Loucy (cell line): Measurements from ENCODE around the gene ADRA2A.

ENCODE experiments used
- H2AFZ ChIP-seq: fragments of 200-600 bp; sonication (generic); 2 replicates; pipeline ENCODE4 v1.6.0; 2016; ENCODE audit warnings: antibody characterized with exemption, mild to moderate bottlenecking, low read length, moderate library complexity
- H3F3A ChIP-seq: fragments of 200-600 bp; 2 replicates; pipeline ENCODE4 v1.6.0; 2016; ENCODE audit warnings: antibody characterized with exemption, low read depth, mild to moderate bottlenecking
- H3K27me3 ChIP-seq: fragments of 200-600 bp; sonication (generic); 2 replicates; pipeline ENCODE4 v1.6.1; 2014; ENCODE audit warnings: low read length, mild to moderate bottlenecking; ENCODE audit not compliant: insufficient read depth, poor library complexity, severe bottlenecking
- H3K36me3 ChIP-seq: fragments of 200-600 bp; sonication (generic); 2 replicates; pipeline ENCODE4 v1.6.1; 2016; ENCODE audit warnings: low read length; ENCODE audit not compliant: insufficient read depth
- H3K4me1 ChIP-seq: fragments of 200-600 bp; sonication (generic); 2 replicates; pipeline ENCODE4 v1.5.1; 2014; ENCODE audit warnings: low read length, mild to moderate bottlenecking; ENCODE audit not compliant: insufficient read depth, poor library complexity, severe bottlenecking
- H3K4me2 ChIP-seq: fragments of 200-600 bp; sonication (generic); 2 replicates; pipeline ENCODE4 v1.6.0; 2014; ENCODE audit warnings: antibody characterized with exemption, low read length, low read depth, mild to moderate bottlenecking; ENCODE audit not compliant: poor library complexity, severe bottlenecking
- H3K4me3 ChIP-seq: fragments of 200-600 bp; sonication (generic); 2 replicates; pipeline ENCODE4 v1.5.1; 2014; ENCODE audit warnings: low read length, mild to moderate bottlenecking, mixed read lengths; ENCODE audit not compliant: poor library complexity, severe bottlenecking
- H3K79me2 ChIP-seq: fragments of 200-600 bp; sonication (generic); 2 replicates; pipeline ENCODE4 v1.6.1; 2014; ENCODE audit warnings: low read length; ENCODE audit not compliant: insufficient read depth
- H3K9ac ChIP-seq: fragments of 200-600 bp; sonication (generic); 2 replicates; pipeline ENCODE4 v1.6.0; 2014; ENCODE audit warnings: mild to moderate bottlenecking, low read depth, low read length, moderate library complexity; ENCODE audit not compliant: poor library complexity, severe bottlenecking
- H3K9me2 ChIP-seq: fragments of 200-600 bp; sonication (generic); replicated peaks from 2 replicates; pipeline ENCODE4 v1.6.1; 2016; ENCODE audit warnings: low read depth, low read length, mixed read lengths
- H3K9me3 ChIP-seq: fragments of 200-600 bp; sonication (generic); 2 replicates; pipeline ENCODE4 v1.6.1; 2014; ENCODE audit warnings: mild to moderate bottlenecking, antibody characterized with exemption, low read length, low read depth; ENCODE audit not compliant: insufficient read depth
- H4K20me1 ChIP-seq: fragments of 200-600 bp; sonication (generic); 2 replicates; pipeline ENCODE4 v1.6.0; 2014; ENCODE audit warnings: antibody characterized with exemption, low read length, mild to moderate bottlenecking; ENCODE audit not compliant: insufficient read depth, poor library complexity, severe bottlenecking
- CTCF ChIP-seq: fragments of 200-600 bp; sonication (generic); conservative IDR thresholded peaks from 2 replicates; pipeline ENCODE4 v1.5.1; 2014; ENCODE audit warnings: mild to moderate bottlenecking, antibody characterized with exemption, low read length
- EZH2phosphoT487 ChIP-seq: fragments of 200-600 bp; IDR thresholded peaks from 2 replicates; pipeline ENCODE4 v1.6.1; 2018; ENCODE audit warnings: antibody characterized with exemption, mild to moderate bottlenecking, moderate library complexity, borderline replicate concordance

The ADRA2A gene

GRCh38 chr10:111128331-111129180, 51.7 kb downstream of the ADRA2A start:
- Histone ChIP-seq H3K9ac (no peak overlapping the region), H3K4me2 (no peak overlapping the region), H3K9me3 (no peaks in the 10 kb centered on the region), H3K4me3 (no peak overlapping the region), H3K9me2 (no peaks in the 10 kb centered on the region), H3F3A (no peaks in the 10 kb centered on the region), H2AFZ (no peak overlapping the region), H3K79me2 (no peaks in the 10 kb centered on the region), H3K27me3 (no peaks in the 10 kb centered on the region), H3K4me1 (no peaks in the 10 kb centered on the region), H4K20me1 (no peaks in the 10 kb centered on the region), H3K36me3 (no peaks in the 10 kb centered on the region)
- TF ChIP-seq CTCF: no peak
- no peak for TF ChIP-seq EZH2phosphoT487

GRCh38 chr10:111129363-111129762, 52.5 kb downstream of the ADRA2A start:
- no peak overlapping the region for H3K4me3 ChIP-seq
- no peaks in the 10 kb centered on the region for H3K79me2 ChIP-seq
- no peak overlapping the region for H2AFZ ChIP-seq
- no peaks in the 10 kb centered on the region for H4K20me1 ChIP-seq
- no peak overlapping the region for H3K4me2 ChIP-seq
- H3K9ac ChIP-seq: no peak overlapping the region
- no peaks in the 10 kb centered on the region for H3K9me2 ChIP-seq
- H3K27me3 ChIP-seq: no peaks in the 10 kb centered on the region
- no peaks in the 10 kb centered on the region for H3K9me3 ChIP-seq
- TF ChIP-seq EZH2phosphoT487 (no peak), CTCF (no peak)
- no peaks in the 10 kb centered on the region for H3K4me1 ChIP-seq
- no peaks in the 10 kb centered on the region for H3K36me3 ChIP-seq
- H3F3A ChIP-seq: no peaks in the 10 kb centered on the region

- no peak overlapping the region for H3K4me3 ChIP-seq
- H2AFZ ChIP-seq: no peak overlapping the region
- H3K4me1 ChIP-seq: no peaks in the 10 kb centered on the region
- no peaks in the 10 kb centered on the region for H3K27me3 ChIP-seq
- no peaks in the 10 kb centered on the region for H3K9me3 ChIP-seq
- H3K79me2 ChIP-seq: no peaks in the 10 kb centered on the region
- no peaks in the 10 kb centered on the region for H3K36me3 ChIP-seq
- no peaks in the 10 kb centered on the region for H4K20me1 ChIP-seq
- no peak overlapping the region for H3K9ac ChIP-seq
- no peak for TF ChIP-seq CTCF
- no peaks in the 10 kb centered on the region for H3K9me2 ChIP-seq
- H3K4me2 ChIP-seq: no peak overlapping the region
- H3F3A ChIP-seq: no peaks in the 10 kb centered on the region
Observed at GRCh38 chr10:111130471-111130870, 53.6 kb downstream of the ADRA2A start.
